Activated gamma-delta T cell (primary cell): ENCODE measurements around the gene HSPA1B.
"Not testable (repeated sequence)": the region's sequence is repeated elsewhere in the genome, so short reads cannot be mapped to it uniquely, and the experiment has no call there.

Source experiments
- DNase-seq: peaks from one replicate; lab custom pipeline; 2025; lab: John Stamatoyannopoulos, UW

HSPA1B gene

DNA sequence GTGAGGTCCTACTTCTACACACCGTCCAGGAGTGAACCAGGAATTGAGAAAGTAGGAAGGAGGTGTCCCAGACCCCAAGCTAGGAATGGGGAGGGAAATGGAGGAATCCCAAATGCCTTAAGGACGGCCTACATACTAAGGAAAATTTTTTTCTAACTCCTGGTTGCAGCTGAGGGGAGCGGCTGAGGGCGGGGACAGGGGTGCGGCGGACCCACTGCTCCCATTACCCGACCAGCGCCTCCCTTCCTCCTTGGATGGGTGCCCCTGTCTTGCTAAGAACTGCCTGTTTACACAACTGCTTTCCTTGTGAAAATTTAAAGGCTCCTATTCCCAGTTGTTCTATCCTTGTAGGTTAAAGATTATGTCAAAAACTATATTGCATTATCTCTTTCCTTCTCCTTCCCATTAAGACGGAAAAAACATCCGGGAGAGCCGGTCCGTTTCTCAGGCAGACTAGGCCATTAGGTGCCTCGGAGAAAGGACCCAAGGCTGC, 699 bp upstream of the HSPA1B start:
- DNase-seq = no peak

DNA sequence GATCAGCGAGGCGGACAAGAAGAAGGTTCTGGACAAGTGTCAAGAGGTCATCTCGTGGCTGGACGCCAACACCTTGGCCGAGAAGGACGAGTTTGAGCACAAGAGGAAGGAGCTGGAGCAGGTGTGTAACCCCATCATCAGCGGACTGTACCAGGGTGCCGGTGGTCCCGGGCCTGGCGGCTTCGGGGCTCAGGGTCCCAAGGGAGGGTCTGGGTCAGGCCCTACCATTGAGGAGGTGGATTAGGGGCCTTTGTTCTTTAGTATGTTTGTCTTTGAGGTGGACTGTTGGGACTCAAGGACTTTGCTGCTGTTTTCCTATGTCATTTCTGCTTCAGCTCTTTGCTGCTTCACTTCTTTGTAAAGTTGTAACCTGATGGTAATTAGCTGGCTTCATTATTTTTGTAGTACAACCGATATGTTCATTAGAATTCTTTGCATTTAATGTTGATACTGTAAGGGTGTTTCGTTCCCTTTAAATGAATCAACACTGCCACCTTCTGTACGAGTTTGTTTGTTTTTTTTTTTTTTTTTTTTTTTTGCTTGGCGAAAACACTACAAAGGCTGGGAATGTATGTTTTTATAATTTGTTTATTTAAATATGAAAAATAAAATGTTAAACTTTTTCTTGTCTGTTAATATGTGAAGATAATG, 2.2 kb downstream of the HSPA1B start:
- DNase-seq = no peak

GRCh38 chr6:31830886-31831335, 3.4 kb downstream of the HSPA1B start:
- DNase-seq = no peak

DNA sequence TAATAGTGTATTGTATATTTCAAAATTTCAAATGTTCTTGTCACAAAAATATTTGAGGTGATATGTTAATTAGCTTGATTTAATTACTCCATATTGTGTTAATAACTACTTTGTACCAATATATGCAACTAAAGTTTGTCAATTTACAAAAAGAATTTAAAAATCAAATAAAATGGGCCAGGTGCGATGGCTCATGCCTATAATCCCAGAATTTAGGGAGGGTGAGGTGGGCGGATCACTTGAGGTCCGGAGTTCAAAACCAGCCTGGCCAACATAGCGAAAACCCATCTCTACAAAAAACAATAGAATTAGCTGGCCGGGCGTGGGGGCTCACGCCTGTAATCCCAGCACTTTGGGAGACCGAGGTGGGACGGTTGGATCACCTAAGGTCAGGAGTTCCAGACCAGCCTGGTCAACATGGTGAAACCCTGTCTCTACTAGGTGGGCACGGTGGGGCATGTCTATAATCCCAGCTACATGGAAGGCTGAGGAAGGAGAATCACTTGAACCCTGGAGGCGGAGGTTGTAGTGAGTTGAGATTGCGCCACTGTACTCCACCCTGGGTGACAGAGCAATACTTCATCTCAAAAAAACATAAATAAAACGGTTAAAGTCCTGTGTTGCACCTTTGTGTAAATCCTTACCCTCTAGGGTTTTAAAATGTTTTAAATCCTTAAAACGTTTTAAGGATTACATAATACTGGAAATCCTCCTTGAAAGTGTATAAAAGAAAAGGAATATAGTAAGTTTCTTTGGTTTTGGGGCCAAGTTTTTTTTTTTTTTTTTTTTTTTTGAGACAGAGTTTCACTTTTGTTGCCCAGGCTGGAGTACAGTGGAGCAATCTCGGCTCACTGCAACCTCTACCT, 4.0 kb downstream of the HSPA1B start:
- no peak for DNase-seq

- peak; percentile 41 for DNase-seq
Measured at GRCh38 chr6:31834367-31835250, 7.1 kb downstream of the HSPA1B start.

GRCh38 chr6:31836047-31836473, 8.5 kb downstream of the HSPA1B start:
- DNase-seq = no peak

DNA sequence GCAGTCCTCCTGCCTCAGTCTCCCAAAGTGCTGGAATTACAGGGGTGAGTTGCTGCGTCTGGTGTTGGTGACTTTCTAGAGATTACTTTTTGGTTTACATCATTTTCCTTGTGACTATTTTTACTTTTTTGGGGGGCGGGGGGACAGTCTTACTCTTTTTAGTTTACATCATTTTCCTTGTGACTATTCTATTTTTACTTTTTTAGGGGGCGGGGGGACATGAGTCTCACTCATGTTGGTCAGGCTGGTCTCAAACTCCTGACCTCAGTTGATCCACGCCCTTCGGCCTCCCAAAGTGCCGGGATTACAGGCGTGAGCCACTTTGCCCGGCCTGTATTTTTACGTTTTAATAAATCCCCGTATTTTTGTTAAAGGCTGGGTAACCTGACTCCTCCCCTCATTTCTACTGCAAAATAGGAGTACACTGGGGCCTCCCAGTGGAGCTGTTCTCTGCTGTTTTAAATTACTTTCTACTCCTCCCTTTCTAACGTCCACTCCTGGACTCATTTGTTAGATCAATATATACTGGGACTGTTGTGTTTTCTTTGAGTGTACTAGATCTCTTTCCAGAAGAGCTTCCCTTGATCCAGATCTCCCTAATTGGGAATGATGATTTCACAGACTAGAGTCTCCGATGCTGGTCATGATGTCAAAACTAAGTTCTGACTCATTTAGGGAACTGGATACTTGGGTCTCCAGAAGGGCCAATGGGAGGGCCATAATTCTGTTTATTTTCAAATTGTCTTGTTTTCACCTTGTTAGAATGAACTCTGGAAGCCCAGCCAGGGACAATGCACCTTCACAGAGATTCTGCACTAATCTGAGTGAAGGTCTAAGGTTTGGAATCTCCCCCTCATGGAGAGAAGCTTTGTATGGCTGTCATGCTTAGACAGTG, 9.2 kb downstream of the HSPA1B start:
- DNase-seq = no peak

GRCh38 chr6:31837369-31838113, 10.0 kb downstream of the HSPA1B start:
- no peak for DNase-seq

GRCh38 chr6:31838114-31838553, 10.6 kb downstream of the HSPA1B start:
- not testable (repeated sequence) for DNase-seq

DNA sequence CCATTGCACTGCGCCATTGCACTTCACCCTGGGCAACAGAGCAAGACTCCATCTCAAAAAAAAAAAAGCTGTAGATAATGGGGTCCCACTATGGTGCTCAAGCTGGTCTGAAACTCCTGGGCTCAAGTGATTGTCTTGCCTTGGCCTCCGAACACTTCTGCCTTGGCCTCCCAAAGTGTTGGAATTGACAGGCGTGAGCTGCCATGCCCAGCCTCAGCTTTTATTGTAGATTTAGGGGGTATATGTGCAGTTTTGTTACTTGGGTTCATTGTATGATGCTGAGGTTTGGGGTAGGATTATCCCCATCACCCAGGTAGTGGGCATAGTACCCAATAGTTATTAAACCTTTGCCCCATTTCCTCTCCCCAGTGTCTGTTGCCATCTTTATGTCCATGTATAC, 11.4 kb downstream of the HSPA1B start:
- DNase-seq = no peak

- not testable (repeated sequence) for DNase-seq
Measured at GRCh38 chr6:31839779-31840126, 12.2 kb downstream of the HSPA1B start.

DNA sequence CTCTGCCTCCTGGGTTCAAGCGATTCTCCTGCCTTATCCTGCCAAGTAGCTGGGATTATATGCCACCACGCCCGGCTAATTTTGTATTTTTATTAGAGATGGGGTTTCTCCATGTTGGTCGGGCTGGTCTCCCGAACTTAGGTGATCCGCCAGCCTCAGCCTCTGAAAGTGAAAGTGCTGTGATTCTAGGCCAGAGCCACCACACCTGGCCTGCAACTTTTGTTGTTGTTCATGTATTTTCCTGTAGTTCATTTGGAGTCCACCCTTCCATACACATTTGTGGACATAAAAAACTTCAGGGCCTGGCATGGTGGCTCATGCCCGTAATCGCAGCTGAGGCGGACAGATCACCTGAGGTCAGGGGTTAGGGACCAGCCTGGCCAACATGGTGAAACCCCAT, 14.5 kb downstream of the HSPA1B start:
- no peak for DNase-seq

DNA sequence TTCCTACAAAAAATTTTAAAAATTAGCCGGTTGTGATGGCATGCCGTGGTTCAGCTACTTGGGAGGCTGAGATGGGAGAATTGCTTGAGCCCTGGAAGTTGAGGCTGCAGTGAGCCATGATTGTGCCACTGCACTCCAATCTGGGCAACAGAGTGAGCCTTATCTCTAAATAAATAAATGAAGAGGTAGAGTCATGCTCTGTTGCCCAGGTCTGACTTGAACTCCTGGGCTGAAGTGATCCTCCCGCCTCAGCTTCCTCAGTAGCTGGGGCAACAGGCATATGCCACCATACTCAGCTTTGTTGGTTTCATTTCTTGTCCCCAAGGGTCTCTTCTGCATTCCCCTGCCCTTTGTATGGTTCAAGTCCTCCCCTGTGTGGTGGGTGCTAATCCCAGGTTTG, 17.0 kb downstream of the HSPA1B start:
- no peak for DNase-seq

GRCh38 chr6:31847276-31847978, 19.9 kb downstream of the HSPA1B start:
- no peak for DNase-seq

DNA sequence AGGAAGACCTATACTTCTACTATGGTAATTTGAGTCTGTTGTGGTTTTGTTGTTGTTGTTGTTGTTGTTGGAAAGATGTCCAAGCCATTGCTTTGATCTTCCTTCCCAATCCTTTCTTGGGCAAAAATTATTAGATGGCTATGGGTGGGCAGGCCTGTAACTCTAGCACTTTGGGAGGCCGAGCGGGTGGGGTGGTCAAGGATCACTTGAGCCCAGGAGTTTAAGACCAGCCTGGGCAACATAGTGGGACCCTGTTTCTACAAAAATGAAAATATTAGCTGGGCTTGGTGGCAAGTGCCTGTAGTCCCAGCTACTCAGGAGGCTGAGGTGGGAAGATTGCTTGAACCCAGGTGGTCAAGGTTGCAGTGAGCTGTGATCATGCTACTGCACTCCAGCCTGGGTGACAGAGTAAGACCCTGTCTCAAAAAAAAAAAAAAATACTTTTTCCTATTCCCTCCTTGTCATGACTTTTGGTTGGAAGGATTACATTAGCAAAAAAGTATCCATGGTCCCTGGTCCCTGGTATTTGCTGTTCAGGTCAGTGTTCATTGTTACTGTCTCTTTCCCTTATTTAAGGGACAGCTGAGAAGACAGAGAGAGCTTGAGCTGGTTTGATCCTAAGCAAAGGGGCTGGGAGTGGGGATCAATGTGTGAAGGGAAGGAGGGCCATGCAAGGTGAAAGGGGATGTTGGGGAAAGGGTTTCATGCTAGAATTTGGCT, 23.4 kb downstream of the HSPA1B start:
- DNase-seq = no peak

- no peak for DNase-seq
Measured at GRCh38 chr6:31851485-31851832, 23.9 kb downstream of the HSPA1B start.

GRCh38 chr6:31851980-31852718, 24.6 kb downstream of the HSPA1B start:
- not testable (repeated sequence) for DNase-seq

- DNase-seq = not testable (repeated sequence)
Measured at GRCh38 chr6:31857774-31858173, 30.2 kb downstream of the HSPA1B start.
